ENCODE measurements around the gene NPAS2. TPM values are rescaled to one million over a fixed set of nuclear protein-coding genes. Genes with fewer than 3 reads are reported as not detected.
A peak's percentile ranks its signal among the peaks of the same experiment; 100 is the strongest.

Gene NPAS2
- polyA plus RNA-seq, 2 donors: 62.7 to 70.0 TPM

DNA sequence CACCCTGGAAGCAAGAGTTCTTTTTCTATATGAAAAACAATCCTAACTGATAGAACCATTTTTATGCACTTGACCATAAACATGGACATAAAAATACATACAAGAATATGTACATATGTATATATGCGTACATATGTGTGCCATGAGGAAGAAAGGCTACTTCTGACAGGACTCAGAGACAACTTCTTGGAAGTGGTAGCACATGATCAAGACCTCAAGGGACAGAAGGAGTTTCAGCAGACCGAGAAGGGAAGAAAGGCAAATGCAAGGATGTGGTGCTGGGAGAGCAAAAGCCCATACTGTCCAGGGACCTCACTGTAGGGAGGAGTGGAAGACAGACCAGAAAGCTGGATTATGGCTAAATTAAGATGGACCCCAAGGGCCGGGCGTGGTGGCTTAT, 11.4 kb upstream of the NPAS2 start:
- 78 to 94% methylated on average over 4 of the region's 4 CpGs for WGBS, 2 donors
- Histone ChIP-seq H3K4me3 (ENCODE audit: low read depth in 1 of 2, low read length in 2 of 2) (no peak overlapping the region), H3K9me3 (ENCODE audit: control insufficient read depth in 2 of 2, insufficient read depth in 1 of 2, low read depth in 1 of 2, low read length in 1 of 2) (peaks cover 0 to 2% of the 10 kb centered on the region in 2 donors), H3K27ac (ENCODE audit: low read depth in 2 of 2, low read length in 1 of 2) (no peak overlapping the region), H3K36me3 (ENCODE audit: control insufficient read depth in 2 of 2, insufficient read depth in 2 of 2, low read length in 1 of 2) (no peaks in the 10 kb centered on the region), H3K27me3 (ENCODE audit: control insufficient read depth in 1 of 2, insufficient read depth in 2 of 2, low read length in 2 of 2) (no peaks in the 10 kb centered on the region), H3K4me1 (ENCODE audit: control insufficient read depth in 2 of 2, insufficient read depth in 2 of 2, low read length in 1 of 2) (no peaks in the 10 kb centered on the region)

GRCh38 chr2:100809506-100809905, 10.4 kb upstream of the NPAS2 start:
- Histone ChIP-seq H3K9me3 (ENCODE audit: control insufficient read depth in 2 of 2, insufficient read depth in 1 of 2, low read depth in 1 of 2, low read length in 1 of 2) (peaks cover 0 to 2% of the 10 kb centered on the region in 2 donors), H3K27ac (ENCODE audit: low read depth in 2 of 2, low read length in 1 of 2) (no peak overlapping the region), H3K4me3 (ENCODE audit: low read depth in 1 of 2, low read length in 2 of 2) (no peak overlapping the region), H3K27me3 (ENCODE audit: control insufficient read depth in 1 of 2, insufficient read depth in 2 of 2, low read length in 2 of 2) (no peaks in the 10 kb centered on the region), H3K36me3 (ENCODE audit: control insufficient read depth in 2 of 2, insufficient read depth in 2 of 2, low read length in 1 of 2) (no peaks in the 10 kb centered on the region), H3K4me1 (ENCODE audit: control insufficient read depth in 2 of 2, insufficient read depth in 2 of 2, low read length in 1 of 2) (no peaks in the 10 kb centered on the region)
- 82 to 87% methylated on average over 3 of the region's 3 CpGs for WGBS, 2 donors

DNA sequence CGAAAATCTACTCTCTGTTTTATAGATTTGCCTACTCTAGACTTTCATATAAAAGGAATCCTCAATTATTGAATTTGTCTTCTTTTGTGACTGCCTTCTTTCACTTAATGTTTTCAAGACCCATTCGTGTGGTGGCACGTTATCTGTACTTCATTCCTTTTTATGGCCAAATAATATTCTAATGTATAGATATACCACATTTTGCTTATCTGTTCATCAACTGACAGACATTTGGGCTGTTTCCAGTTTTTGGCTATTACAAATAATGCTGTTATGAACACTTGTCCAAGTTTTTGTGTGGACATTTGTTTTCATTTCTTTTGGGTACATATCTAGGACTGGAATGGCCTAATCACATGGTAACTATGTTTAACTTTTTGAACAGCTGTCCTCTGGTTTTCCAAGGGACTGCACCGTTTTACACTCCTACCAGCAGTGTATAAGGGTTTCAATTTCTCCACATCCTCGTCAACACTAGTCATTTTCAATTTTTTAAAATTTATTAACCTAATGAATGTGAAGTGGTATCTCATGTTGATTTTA, 9.3 kb upstream of the NPAS2 start:
- H3K4me1 ChIP-seq (ENCODE audit: control insufficient read depth in 2 of 2, insufficient read depth in 2 of 2, low read length in 1 of 2): no peaks in the 10 kb centered on the region
- H3K9me3 ChIP-seq (ENCODE audit: control insufficient read depth in 2 of 2, insufficient read depth in 1 of 2, low read depth in 1 of 2, low read length in 1 of 2): peaks cover 0 to 2% of the 10 kb centered on the region in 2 donors
- no peak overlapping the region for H3K27ac ChIP-seq (ENCODE audit: low read depth in 2 of 2, low read length in 1 of 2)
- H3K27me3 ChIP-seq (ENCODE audit: control insufficient read depth in 1 of 2, insufficient read depth in 2 of 2, low read length in 2 of 2): no peaks in the 10 kb centered on the region
- no peaks in the 10 kb centered on the region for H3K36me3 ChIP-seq (ENCODE audit: control insufficient read depth in 2 of 2, insufficient read depth in 2 of 2, low read length in 1 of 2)
- 86 to 91% methylated on average over 5 of the region's 5 CpGs for WGBS, 2 donors
- H3K4me3 ChIP-seq (ENCODE audit: low read depth in 1 of 2, low read length in 2 of 2): no peak overlapping the region

GRCh38 chr2:100812116-100812515, 7.8 kb upstream of the NPAS2 start:
- peaks cover 0 to 2% of the 10 kb centered on the region in 2 donors for H3K9me3 ChIP-seq (ENCODE audit: control insufficient read depth in 2 of 2, insufficient read depth in 1 of 2, low read depth in 1 of 2, low read length in 1 of 2)
- 83 to 84% methylated on average over 4 of the region's 4 CpGs for WGBS, 2 donors

DNA sequence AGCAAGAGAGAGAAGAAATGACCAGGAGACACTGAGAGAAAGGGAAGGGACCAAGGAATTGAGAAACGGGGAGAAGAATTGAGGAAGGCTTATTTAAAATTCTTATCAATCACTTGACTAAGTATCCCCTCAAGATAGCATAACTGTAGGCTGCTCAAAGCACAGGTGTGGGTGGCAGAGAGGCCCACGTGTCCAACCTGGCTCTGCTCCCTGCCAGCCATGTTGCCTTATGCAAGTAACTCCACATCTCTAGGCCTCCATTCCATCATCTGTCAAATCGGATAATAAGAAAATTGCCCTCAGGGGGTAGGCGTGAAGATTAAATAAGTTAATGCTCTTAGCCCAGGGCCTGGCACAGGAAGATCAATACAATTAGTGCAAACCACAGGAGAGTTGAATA, 7.4 kb upstream of the NPAS2 start:
- 66 to 76% methylated on average over 4 of the region's 4 CpGs for whole genome bisulfite sequencing, 2 donors
- H3K4me1 ChIP-seq (ENCODE audit: control insufficient read depth in 2 of 2, insufficient read depth in 2 of 2, low read length in 1 of 2): no peaks in the 10 kb centered on the region
- H3K36me3 ChIP-seq (ENCODE audit: control insufficient read depth in 2 of 2, insufficient read depth in 2 of 2, low read length in 1 of 2): no peaks in the 10 kb centered on the region
- no peak overlapping the region for H3K27ac ChIP-seq (ENCODE audit: low read depth in 2 of 2, low read length in 1 of 2)
- H3K9me3 ChIP-seq (ENCODE audit: control insufficient read depth in 2 of 2, insufficient read depth in 1 of 2, low read depth in 1 of 2, low read length in 1 of 2): peaks cover 0 to 2% of the 10 kb centered on the region in 2 donors
- H3K27me3 ChIP-seq (ENCODE audit: control insufficient read depth in 1 of 2, insufficient read depth in 2 of 2, low read length in 2 of 2): no peaks in the 10 kb centered on the region
- no peak overlapping the region for H3K4me3 ChIP-seq (ENCODE audit: low read depth in 1 of 2, low read length in 2 of 2)

More at GRCh38 chr2:100812116-100812515, 7.8 kb upstream of the NPAS2 start:
- H3K27ac ChIP-seq (ENCODE audit: low read depth in 2 of 2, low read length in 1 of 2): no peak overlapping the region
- no peaks in the 10 kb centered on the region for H3K4me1 ChIP-seq (ENCODE audit: control insufficient read depth in 2 of 2, insufficient read depth in 2 of 2, low read length in 1 of 2)
- H3K36me3 ChIP-seq (ENCODE audit: control insufficient read depth in 2 of 2, insufficient read depth in 2 of 2, low read length in 1 of 2): no peaks in the 10 kb centered on the region
- no peaks in the 10 kb centered on the region for H3K27me3 ChIP-seq (ENCODE audit: control insufficient read depth in 1 of 2, insufficient read depth in 2 of 2, low read length in 2 of 2)
- H3K4me3 ChIP-seq (ENCODE audit: low read depth in 1 of 2, low read length in 2 of 2): no peak overlapping the region

DNA sequence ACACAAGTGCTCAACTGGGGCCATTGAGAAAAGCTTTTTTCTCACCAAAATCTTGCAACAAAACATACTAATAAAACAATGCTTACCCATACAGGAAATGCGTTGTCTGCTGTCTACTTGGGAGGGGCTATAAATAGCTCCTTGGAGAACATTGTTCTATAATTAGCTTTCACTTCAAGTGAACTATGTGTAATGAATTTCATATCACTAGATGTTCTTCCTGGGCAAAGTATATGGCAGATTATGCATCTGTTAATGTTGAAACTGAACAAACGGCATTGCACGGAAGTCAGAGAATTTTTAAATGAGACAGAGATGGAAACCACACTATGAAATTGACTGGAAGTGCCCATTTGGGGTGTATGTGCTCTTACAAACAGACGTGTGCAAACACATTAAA, 6.4 kb upstream of the NPAS2 start:
- Histone ChIP-seq H3K4me3 (ENCODE audit: low read depth in 1 of 2, low read length in 2 of 2) (no peak overlapping the region), H3K36me3 (ENCODE audit: control insufficient read depth in 2 of 2, insufficient read depth in 2 of 2, low read length in 1 of 2) (no peaks in the 10 kb centered on the region), H3K4me1 (ENCODE audit: control insufficient read depth in 2 of 2, insufficient read depth in 2 of 2, low read length in 1 of 2) (peaks cover 0 to 1% of the 10 kb centered on the region in 2 donors), H3K27ac (ENCODE audit: low read depth in 2 of 2, low read length in 1 of 2) (no peak overlapping the region), H3K9me3 (ENCODE audit: control insufficient read depth in 2 of 2, insufficient read depth in 1 of 2, low read depth in 1 of 2, low read length in 1 of 2) (peaks cover 0 to 2% of the 10 kb centered on the region in 2 donors), H3K27me3 (ENCODE audit: control insufficient read depth in 1 of 2, insufficient read depth in 2 of 2, low read length in 2 of 2) (no peaks in the 10 kb centered on the region)
- WGBS, 2 donors: 51 to 69% methylated on average over 4 of the region's 4 CpGs

GRCh38 chr2:100814043-100814442, 5.9 kb upstream of the NPAS2 start:
- H3K4me1 ChIP-seq (ENCODE audit: control insufficient read depth in 2 of 2, insufficient read depth in 2 of 2, low read length in 1 of 2): peaks cover 0 to 4% of the 10 kb centered on the region in 2 donors
- peaks cover 0 to 2% of the 10 kb centered on the region in 2 donors for H3K9me3 ChIP-seq (ENCODE audit: control insufficient read depth in 2 of 2, insufficient read depth in 1 of 2, low read depth in 1 of 2, low read length in 1 of 2)
- no peaks in the 10 kb centered on the region for H3K36me3 ChIP-seq (ENCODE audit: control insufficient read depth in 2 of 2, insufficient read depth in 2 of 2, low read length in 1 of 2)
- H3K4me3 ChIP-seq (ENCODE audit: low read depth in 1 of 2, low read length in 2 of 2): no peak overlapping the region
- 88 to 91% methylated on average over 3 of the region's 3 CpGs for WGBS, 2 donors
- no peak overlapping the region for H3K27ac ChIP-seq (ENCODE audit: low read depth in 2 of 2, low read length in 1 of 2)
- no peaks in the 10 kb centered on the region for H3K27me3 ChIP-seq (ENCODE audit: control insufficient read depth in 1 of 2, insufficient read depth in 2 of 2, low read length in 2 of 2)

- Histone ChIP-seq H3K4me3 (ENCODE audit: low read depth in 1 of 2, low read length in 2 of 2) (no peak overlapping the region), H3K27ac (ENCODE audit: low read depth in 2 of 2, low read length in 1 of 2) (no peak overlapping the region), H3K36me3 (ENCODE audit: control insufficient read depth in 2 of 2, insufficient read depth in 2 of 2, low read length in 1 of 2) (no peaks in the 10 kb centered on the region), H3K27me3 (ENCODE audit: control insufficient read depth in 1 of 2, insufficient read depth in 2 of 2, low read length in 2 of 2) (no peaks in the 10 kb centered on the region), H3K9me3 (ENCODE audit: control insufficient read depth in 2 of 2, insufficient read depth in 1 of 2, low read depth in 1 of 2, low read length in 1 of 2) (peaks cover 0 to 2% of the 10 kb centered on the region in 2 donors), H3K4me1 (ENCODE audit: control insufficient read depth in 2 of 2, insufficient read depth in 2 of 2, low read length in 1 of 2) (peaks cover 0 to 4% of the 10 kb centered on the region in 2 donors)
- WGBS, 2 donors: 74 to 81% methylated on average over 3 of the region's 3 CpGs
Observed at GRCh38 chr2:100814453-100814852, 5.5 kb upstream of the NPAS2 start.

DNA sequence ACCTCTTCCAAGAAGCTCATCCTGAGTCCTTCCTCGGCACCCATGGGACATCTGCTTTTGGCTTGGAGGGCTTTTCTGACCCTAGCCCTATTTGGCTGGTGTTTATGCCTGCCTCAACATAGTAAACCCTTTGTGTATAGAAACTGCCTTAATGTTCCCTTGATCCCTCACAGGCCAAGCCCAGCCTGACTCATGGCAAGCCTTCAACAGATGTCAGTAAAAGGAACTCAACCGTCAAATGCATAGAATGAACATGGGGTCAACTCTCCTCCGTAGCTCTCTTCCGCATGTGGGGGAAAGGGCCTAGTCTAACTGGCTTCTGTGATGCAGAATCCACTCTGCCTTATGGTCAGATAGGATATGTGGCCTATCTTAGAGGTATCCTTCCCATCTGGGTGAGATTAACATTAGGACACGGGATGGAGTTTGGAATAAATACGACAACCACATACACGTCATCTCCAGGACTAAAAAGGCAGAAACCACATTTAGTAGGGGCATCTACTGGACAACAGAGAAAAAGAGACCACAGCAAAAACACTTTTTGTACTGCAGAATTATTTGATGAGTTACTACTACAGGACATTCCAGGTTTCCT, 2.5 kb upstream of the NPAS2 start:
- Histone ChIP-seq H3K27me3 (ENCODE audit: control insufficient read depth in 1 of 2, insufficient read depth in 2 of 2, low read length in 2 of 2) (no peaks in the 10 kb centered on the region), H3K4me3 (ENCODE audit: low read depth in 1 of 2, low read length in 2 of 2) (no peak overlapping the region), H3K4me1 (ENCODE audit: control insufficient read depth in 2 of 2, insufficient read depth in 2 of 2, low read length in 1 of 2) (peaks cover 0 to 4% of the 10 kb centered on the region in 2 donors), H3K27ac (ENCODE audit: low read depth in 2 of 2, low read length in 1 of 2) (peak overlapping the region; percentile 83 to 97), H3K36me3 (ENCODE audit: control insufficient read depth in 2 of 2, insufficient read depth in 2 of 2, low read length in 1 of 2) (no peaks in the 10 kb centered on the region), H3K9me3 (ENCODE audit: control insufficient read depth in 2 of 2, insufficient read depth in 1 of 2, low read depth in 1 of 2, low read length in 1 of 2) (no peaks in the 10 kb centered on the region)
- WGBS, 2 donors: 65 to 70% methylated on average over 7 of the region's 7 CpGs

DNA sequence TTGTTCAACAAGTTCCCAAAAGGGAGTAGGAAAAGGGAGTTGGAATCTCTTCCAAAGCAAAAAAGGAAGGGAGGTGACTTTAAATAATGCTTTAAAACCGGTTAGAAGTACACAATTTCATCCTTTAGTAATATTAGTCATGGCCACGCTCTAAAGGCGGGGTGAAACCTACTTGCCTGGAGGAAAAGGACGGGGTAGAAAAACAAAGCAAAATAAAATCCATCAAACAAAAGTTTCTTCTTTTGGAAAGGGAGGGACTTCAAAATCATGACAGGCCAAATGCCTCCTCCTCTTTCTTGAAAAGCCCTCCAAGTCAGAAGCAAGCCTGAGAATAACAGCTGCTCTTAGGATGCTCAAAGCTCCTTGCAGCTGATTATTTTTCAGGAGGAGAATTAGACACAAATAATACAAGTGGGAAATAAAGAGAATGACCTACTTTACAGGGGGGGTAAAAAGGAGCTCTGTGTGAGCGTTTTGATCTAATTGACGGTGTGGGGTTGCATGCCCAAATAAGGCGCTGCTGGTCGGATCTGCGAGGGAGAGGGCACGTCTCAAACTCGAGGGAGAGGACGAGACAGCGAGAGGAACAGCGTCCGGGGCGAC, 1.8 kb upstream of the NPAS2 start:
- H3K27ac ChIP-seq (ENCODE audit: low read depth in 2 of 2, low read length in 1 of 2): peak overlapping the region; percentile 97 to 99
- no peaks in the 10 kb centered on the region for H3K36me3 ChIP-seq (ENCODE audit: control insufficient read depth in 2 of 2, insufficient read depth in 2 of 2, low read length in 1 of 2)
- WGBS, 2 donors: 11 to 21% methylated on average over 16 of the region's 16 CpGs
- H3K9me3 ChIP-seq (ENCODE audit: control insufficient read depth in 2 of 2, insufficient read depth in 1 of 2, low read depth in 1 of 2, low read length in 1 of 2): no peaks in the 10 kb centered on the region
- peak overlapping the region; percentile 69 to 87 for H3K4me3 ChIP-seq (ENCODE audit: low read depth in 1 of 2, low read length in 2 of 2)
- no peaks in the 10 kb centered on the region for H3K27me3 ChIP-seq (ENCODE audit: control insufficient read depth in 1 of 2, insufficient read depth in 2 of 2, low read length in 2 of 2)
- H3K4me1 ChIP-seq (ENCODE audit: control insufficient read depth in 2 of 2, insufficient read depth in 2 of 2, low read length in 1 of 2): peaks cover 0 to 4% of the 10 kb centered on the region in 2 donors
